Ovary (tissue), 9 donors: ENCODE results near the gene GDAP2. TPM values are rescaled to one million over a fixed set of nuclear protein-coding genes. Genes with fewer than 3 reads are reported as not detected.
A peak's percentile ranks its signal among the peaks of the same experiment; 100 is the strongest.

Experiments
- DNase-seq, 5 donors: peaks; one replicate each; pipeline ENCODE4 v3.0.0-alpha.2; 2019 to 2020
- H3K27ac ChIP-seq, 2 donors: fragments of 200-600 bp; one replicate each; pipeline versions ENCODE4 v1.5.1 to v1.8.0; 2019 to 2022
- H3K27me3 ChIP-seq: fragments of 200-600 bp; one replicate; pipeline ENCODE4 v1.8.0; 2022
- H3K36me3 ChIP-seq: fragments of 200-600 bp; sonication (generic); one replicate; pipeline ENCODE4 v1.5.1; 2019
- H3K4me1 ChIP-seq: one replicate; pipeline ENCODE4 v1.8.1; 2013; ENCODE audit warnings: mild to moderate bottlenecking, moderate library complexity; ENCODE audit not compliant: insufficient read depth
- H3K4me3 ChIP-seq: fragments of 200-600 bp; sonication (generic); one replicate; pipeline ENCODE4 v1.5.1; 2017
- H3K9me3 ChIP-seq, 2 donors: fragments of 200-600 bp in 1 of 2; sonication (generic) in 1 of 2; one replicate each; pipeline versions ENCODE4 v1.5.1 to v1.8.1; 2013 to 2019; ENCODE audit warnings: mild to moderate bottlenecking in 1 of 2, moderate library complexity in 1 of 2
- EP300 ChIP-seq: sonication (generic); formaldehyde crosslinking; IDR thresholded peaks from one replicate; pipeline ENCODE4 v1.6.1; 2017; ENCODE audit warnings: antibody characterized with exemption
- POLR2A ChIP-seq: fragments of 450-650 bp; IDR thresholded peaks from one replicate; pipeline ENCODE4 v1.6.1; 2017; ENCODE audit warnings: antibody characterized with exemption, mild to moderate bottlenecking, moderate library complexity
- WGBS, 3 donors: extraction: QIAGEN DNeasy Blood & Tissue Kit in 1 of 3; methylation state at CpG; one replicate each; pipeline versions ENCODE4 v1.1.5 to v1.1.7; 2013 to 2017; 5-methylcytosine and 5-hydroxymethylcytosine counted together
- intact Hi-C, 4 donors: fragments of 100-400 bp; cut with DNase I; formaldehyde crosslinking; loops; one replicate each; pipeline versions ENCODE4 v1.11.0 to v1.15.1; 2022 to 2023
- polyA plus RNA-seq, 2 donors: library from polyadenylated mRNA; stranded (reverse); fragments of 200-250 nt in 1 of 2; fragments of 350-450 nt in 1 of 2; fragmentation: Illumina TruSeq in 1 of 2; extraction: RNeasy Lipid Tissue Mini Kit (QIAGEN cat#74804) in 1 of 2; gene quantifications; one replicate each; pipeline ENCODE4 v1.2.3, GENCODE V29; 2013 to 2014
- total RNA-seq, 7 donors: library from RNA; depleted of rRNA in 2 of 7; stranded (reverse); fragments of >200 nt in 2 of 7; fragmentation: NEBNext Ultra II Directional in 3 of 7; extraction: Animal tissue kit (Norgen Biotek cat#: 25700) in 3 of 7; gene quantifications; one replicate each; pipeline versions ENCODE4 v1.1.0 to v1.2.4, GENCODE V29; 2016 to 2023
- TF ChIP-seq, protein P1 (sequence below), 3 donors: fragments of 450-650 bp in 2 of 3; fragments of 200-600 bp in 1 of 3; IDR thresholded peaks; one replicate each; pipeline versions ENCODE4 v1.5.1 to v1.8.0; 2016 to 2022; ENCODE audit warnings: antibody characterized with exemption in 3 of 3, mild to moderate bottlenecking in 1 of 3
- donor health status: DM: no; HTN: no; CAD: no; lungs with moderate emphysema.
- donor health status: DM: no; HTN: no; CAD: no.
- donor health status: Bipolar disorder and iron deficiency.
- donor health status: DM: yes; HTN: yes; CAD: no.
- donor health status: DM: no; HTN: no; CAD: no.
- donor health status: DM: yes; HTN: yes; CAD: no.

GDAP2 gene
- total and polyA plus RNA-seq, 9 donors, result 2.4 to 29.8 (median 20.8) TPM

DNA sequence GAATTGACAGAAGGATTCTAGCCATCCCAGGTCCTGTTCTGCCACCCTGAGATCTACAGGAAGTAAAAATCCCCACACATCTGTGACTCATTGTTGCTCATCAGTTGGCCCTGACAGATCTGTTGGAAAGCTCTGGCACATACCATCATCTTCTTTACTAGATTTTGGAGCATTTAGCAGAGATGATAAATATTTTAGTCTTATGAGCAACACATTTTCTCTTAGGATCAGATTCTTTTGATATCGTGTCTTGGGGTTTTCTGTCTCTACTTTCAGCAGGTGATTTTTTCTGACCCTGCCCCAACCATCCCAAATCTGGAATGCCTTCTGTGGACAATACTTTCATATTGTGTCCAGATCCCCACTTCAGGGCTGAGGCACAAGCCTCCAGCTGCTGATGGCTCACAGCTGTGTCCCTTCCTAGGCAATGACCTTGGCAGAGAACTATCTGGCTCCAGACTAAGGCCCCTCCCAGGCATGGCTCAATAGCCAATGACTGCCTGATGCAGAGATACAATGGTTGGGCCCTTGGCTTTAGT is 102.8 kb downstream of the GDAP2 start:
- Histone ChIP-seq H3K27me3 (no peaks in the 10 kb centered on the region), H3K4me3 (no peak overlapping the region), H3K4me1 (peaks cover 12% of the 10 kb centered on the region), H3K36me3 (no peaks in the 10 kb centered on the region), H3K27ac (no peak overlapping the region), H3K9me3 (no peaks in the 10 kb centered on the region)
- intact Hi-C loops, result no loop called here
- peak in 4 of 5 donors; percentile 29 to 44 (median 36) for DNase-seq
- 31 to 36% (median 32%) methylated on average over 1 of the region's 1 CpG for WGBS, 3 donors
- TF ChIP-seq EP300 (no peak), POLR2A (no peak)
- TF ChIP-seq, protein P1, sequence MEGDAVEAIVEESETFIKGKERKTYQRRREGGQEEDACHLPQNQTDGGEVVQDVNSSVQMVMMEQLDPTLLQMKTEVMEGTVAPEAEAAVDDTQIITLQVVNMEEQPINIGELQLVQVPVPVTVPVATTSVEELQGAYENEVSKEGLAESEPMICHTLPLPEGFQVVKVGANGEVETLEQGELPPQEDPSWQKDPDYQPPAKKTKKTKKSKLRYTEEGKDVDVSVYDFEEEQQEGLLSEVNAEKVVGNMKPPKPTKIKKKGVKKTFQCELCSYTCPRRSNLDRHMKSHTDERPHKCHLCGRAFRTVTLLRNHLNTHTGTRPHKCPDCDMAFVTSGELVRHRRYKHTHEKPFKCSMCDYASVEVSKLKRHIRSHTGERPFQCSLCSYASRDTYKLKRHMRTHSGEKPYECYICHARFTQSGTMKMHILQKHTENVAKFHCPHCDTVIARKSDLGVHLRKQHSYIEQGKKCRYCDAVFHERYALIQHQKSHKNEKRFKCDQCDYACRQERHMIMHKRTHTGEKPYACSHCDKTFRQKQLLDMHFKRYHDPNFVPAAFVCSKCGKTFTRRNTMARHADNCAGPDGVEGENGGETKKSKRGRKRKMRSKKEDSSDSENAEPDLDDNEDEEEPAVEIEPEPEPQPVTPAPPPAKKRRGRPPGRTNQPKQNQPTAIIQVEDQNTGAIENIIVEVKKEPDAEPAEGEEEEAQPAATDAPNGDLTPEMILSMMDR (IDR thresholded peaks at IDR 0.05), result no peak

DNA sequence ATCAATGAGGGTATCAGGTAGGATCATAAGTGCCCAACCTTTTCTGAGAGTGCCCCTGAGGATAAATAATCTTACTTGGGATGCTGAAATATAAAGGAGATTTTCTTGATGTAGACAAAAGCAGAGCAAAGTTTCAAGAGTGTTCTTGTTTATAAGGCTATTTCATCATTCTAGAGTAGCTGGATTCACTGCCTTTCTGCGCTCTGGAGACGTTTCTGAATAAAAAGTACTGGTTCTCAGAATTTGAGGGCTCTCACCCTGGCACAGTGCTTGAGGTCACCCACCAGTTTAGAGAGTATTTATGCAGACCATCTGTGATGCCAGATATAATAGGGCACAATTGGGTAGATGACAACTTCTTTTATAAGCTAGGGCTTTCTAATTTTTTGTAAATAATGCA is 103.3 kb downstream of the GDAP2 start:
- H3K4me3 ChIP-seq, result no peak overlapping the region
- H3K27ac ChIP-seq, result no peak overlapping the region
- no peaks in the 10 kb centered on the region for H3K27me3 ChIP-seq
- 40 to 69% (median 40%) methylated on average over 2 of the region's 2 CpGs for WGBS, 3 donors
- intact Hi-C loops, result no loop called here
- H3K9me3 ChIP-seq, result no peaks in the 10 kb centered on the region
- TF ChIP-seq, protein P1 (IDR thresholded peaks at IDR 0.05), result no peak
- TF ChIP-seq POLR2A (no peak), EP300 (no peak)
- no peaks in the 10 kb centered on the region for H3K36me3 ChIP-seq
- peaks cover 12% of the 10 kb centered on the region for H3K4me1 ChIP-seq
- no peak for DNase-seq

GRCh38 chr1:117825414-117825813 is 104.0 kb downstream of the GDAP2 start:
- no peak for TF ChIP-seq EP300
- TF ChIP-seq POLR2A, result no peak
- TF ChIP-seq, protein P1 (IDR thresholded peaks at IDR 0.05), result no peak
- peaks cover 12% of the 10 kb centered on the region for H3K4me1 ChIP-seq
- H3K36me3 ChIP-seq, result no peaks in the 10 kb centered on the region
- intact Hi-C loops, result no loop called here
- 83 to 87% (median 83%) methylated on average over 2 of the region's 2 CpGs for WGBS, 3 donors
- no peak for DNase-seq
- H3K27me3 ChIP-seq, result no peaks in the 10 kb centered on the region
- no peak overlapping the region for H3K4me3 ChIP-seq
- H3K9me3 ChIP-seq, result no peaks in the 10 kb centered on the region
- H3K27ac ChIP-seq, result no peak overlapping the region

DNA sequence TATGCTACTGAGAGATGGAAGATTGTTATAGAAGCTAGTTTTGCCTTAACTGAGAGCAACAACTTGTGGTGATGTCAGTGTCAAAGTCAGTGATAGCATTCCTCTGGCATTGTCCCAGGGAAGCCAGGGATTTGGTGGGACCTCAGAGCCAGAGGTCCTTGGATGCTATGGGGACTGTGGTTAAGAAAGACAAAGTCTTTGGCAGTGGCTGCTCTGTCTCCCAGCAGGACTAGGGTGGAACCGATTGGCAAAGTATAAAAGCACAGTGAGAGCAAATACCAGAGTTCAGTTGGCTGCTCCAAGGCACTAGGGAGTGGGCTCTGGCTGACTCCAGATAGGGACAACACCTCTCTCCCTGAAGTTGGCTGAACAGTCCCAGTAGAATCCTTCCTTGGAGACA is 104.8 kb downstream of the GDAP2 start:
- intact Hi-C loops, result no loop called here
- H3K36me3 ChIP-seq, result no peaks in the 10 kb centered on the region
- H3K27ac ChIP-seq, result no peak overlapping the region
- no peak for DNase-seq
- 38 to 53% (median 51%) methylated on average over 1 of the region's 1 CpG for WGBS, 3 donors
- TF ChIP-seq, protein P1 (IDR thresholded peaks at IDR 0.05), result no peak
- TF ChIP-seq POLR2A (no peak), EP300 (no peak)
- peaks cover 12% of the 10 kb centered on the region for H3K4me1 ChIP-seq
- H3K9me3 ChIP-seq, result no peaks in the 10 kb centered on the region
- H3K27me3 ChIP-seq, result no peaks in the 10 kb centered on the region
- H3K4me3 ChIP-seq, result no peak overlapping the region
